ENCODE results near the gene FAM107B.
"Not testable (repeated sequence)": the region's sequence is repeated elsewhere in the genome, so short reads cannot be mapped to it uniquely, and the experiment has no call there.

The FAM107B gene

DNA sequence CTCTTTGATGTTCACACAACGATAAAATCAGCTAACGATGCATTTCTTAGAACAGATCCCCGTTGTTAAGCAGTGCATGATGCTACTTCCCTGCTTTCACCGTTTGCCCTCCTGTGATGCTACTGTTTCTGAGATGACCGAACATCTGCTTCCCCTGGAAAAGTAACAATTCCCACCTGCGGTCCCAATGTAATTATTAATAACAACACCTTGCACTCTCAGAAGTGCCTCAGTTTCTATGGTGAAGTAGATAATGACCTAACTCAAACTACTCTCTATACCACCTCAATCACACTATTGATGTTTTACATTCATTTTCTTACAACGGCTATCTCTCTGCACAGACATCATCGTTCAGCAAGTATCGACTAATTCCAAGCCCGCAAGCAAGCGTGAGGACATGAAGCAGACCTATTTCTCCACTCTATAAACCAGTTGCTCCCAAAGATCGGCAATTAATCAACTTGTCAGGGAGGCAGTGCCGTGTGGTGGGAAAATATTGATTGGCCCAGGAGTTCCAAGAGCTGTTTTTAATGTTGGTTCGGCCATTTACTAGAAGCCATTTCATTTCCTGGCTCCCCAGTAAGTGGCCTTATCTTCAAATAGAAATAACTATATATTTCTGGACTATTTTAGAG lies 42.7 kb downstream of the FAM107B start:
- DNase-seq, result peak; percentile 46

DNA sequence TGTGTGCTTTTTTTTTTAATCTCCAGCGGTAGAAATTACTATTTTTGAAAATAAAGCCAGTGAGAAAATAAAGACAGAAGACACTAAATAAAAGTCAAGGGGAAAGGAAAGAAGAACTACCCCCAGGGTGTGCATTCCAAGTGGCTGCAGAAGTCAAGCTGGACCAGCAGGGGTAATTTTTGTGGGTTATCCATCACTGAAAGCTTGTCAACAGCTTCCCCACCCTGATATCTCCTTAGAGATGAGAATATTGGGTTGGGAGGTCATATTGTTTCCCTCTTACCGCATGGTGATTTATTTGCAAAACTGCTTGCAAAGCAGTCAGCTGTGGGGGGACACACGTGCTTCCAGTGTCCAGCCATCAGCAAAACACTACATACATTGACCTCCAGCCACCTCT lies 46.4 kb downstream of the FAM107B start:
- no peak for DNase-seq

DNA sequence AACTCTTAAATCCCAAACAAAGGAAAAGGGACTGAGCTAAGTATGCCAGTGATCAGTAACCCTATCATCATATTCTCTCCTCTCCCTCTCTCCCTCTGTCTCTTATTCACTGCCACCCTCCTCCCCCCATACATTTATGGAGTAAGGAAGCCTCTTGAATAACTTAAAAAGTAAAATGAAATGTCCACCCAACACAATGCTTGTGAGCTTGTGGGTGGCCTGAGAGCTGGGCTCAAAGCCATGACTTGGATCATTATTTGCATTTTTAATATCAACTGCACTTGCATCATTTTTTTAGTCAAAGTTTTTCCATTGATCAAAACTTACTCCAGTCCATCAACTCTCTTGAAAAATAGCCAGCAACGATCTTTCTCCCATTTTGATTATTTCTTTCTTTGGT lies 46.8 kb downstream of the FAM107B start:
- DNase-seq, result no peak

DNA sequence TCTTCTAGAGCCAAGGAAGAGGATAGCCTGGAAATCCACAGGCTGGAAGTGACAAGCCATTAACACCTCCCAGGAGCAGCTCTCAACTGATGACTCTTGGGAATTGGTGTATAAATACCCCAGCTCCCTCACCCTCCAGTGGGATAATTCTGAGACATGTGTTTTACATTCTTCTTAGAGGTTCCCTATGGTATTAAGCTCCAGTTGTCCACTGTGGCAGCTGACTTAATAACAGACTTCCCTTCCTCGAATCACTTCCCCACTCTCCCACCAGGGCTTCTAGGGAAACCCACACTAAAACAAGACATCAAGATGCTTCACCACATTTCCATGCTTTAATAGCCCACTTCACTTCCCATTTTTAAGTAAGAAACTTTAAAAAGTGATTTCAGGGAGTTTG lies 47.2 kb downstream of the FAM107B start:
- no peak for DNase-seq

DNA sequence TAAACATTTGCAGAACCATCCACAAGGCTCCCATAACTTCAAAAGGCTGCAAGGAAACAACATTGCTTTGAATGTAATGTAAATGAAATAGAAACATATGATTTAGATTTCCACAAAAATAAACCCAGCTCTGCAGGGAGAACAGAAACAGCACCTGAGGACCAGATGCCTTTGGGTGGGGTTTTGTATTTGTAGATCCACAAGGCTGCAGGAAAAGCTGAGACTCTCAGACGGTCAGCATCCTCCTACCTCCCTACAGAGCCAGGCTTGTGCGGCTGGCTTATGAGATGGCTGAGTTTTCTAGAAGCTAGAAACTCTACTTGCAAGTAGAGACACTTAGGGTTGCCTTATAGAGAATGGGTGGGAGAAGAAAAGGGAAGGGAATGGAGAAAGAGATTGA lies 49.8 kb downstream of the FAM107B start:
- no peak for DNase-seq

DNA sequence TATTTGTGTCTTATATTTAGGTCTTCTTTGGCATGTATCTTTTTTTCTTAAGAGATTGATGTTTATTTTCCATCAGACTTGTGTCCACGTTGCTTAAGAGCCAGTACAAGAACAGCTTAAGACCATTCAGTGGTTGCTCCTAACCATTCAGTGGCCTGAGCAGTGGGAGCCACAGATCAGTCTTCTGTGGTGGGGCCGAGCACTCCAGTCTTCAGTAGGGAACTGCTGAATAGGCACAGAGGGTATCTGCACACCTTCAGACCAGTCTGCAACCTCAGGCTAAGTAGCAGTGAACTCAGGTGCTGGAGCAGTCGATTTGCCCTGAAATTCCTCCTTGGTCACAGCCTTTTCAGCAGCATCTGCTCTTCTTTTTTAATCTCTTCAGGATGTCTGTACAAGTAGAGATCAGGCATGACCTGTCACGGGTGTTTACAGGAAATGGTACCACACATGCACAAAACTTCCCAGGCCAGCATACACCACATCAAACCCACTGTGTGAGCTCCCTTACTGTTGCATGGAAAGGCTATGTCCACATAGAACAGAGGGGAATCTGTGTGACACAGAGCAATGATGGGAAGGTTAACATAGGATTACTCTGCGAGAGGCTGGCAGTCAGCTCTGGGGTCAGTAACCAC lies 51.5 kb downstream of the FAM107B start:
- no peak for DNase-seq

DNA sequence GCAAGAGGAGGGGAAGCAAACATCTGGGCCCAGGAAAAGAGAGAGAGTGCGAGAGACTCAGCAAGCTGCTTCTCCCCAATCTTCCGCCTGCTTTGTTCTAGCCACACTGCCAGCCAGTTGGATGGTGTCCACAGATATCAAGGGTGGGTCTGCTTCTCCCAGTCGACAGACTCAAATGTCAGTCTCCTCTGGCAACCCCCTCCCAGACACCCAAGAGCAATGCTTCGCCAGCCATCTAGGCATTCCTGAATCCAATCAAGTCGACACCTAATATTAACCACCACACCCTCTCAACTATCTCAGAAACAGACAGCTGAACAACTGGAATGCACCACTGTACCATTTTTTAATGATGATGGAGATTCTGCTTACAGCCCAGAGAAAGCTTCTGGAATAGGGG lies 57.1 kb downstream of the FAM107B start:
- DNase-seq, result no peak

DNA sequence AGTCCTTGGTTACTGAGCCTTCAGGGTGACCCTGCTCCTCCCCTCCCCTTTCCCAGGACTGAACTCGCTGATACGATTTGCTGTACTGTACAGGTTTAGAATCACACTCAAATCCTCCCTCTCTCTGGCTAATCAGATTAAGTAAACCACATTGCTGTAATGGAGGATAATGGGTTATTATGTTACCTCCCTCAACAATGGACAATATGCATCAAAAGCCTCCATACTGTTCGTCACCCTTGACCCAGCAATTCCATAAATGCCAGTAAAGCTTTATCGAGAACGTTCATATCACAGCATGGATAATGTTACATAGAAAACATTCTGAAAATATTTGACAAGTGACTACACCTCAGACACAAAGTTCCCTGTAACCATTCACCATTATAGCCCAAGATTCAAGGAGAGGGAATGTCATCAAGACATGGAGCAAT lies 61.7 kb downstream of the FAM107B start:
- no peak for DNase-seq

DNA sequence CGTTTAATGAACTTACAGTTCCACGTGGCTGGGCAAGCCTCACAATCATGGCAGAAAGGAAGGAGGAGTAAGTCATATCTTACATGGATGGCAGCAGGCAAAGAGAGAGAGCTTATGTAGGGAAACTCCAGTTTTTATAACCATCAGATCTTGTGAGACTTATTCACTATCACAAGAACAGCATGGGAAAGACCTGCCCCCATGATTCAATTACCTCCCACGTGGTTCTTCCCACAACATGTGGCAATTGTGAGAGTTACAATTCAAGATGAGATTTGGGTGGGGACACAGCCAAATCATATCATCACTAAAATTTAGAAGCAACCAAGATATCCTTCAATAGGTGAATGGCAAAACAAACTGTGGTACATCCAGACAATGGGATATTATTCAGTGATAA lies 65.4 kb downstream of the FAM107B start:
- DNase-seq, result not testable (repeated sequence)

DNA sequence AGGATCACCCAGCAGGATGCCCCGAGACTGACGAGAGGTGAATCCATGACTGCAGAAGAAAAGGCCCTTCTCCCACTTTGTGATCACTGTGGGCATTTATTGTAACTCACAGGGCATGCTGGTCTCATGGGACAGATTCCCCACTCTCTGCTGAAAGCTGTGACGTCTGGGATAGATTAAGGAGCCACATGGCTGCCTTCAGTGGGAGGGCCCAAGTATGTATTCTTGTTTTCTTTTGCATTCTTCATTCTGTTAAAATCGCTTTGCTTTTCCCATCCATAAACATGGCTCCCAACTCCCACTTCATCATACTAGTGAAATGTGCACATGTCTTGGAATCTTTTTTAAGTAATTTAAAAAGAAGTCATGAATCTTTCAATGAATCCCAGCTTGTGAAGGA lies 67.2 kb downstream of the FAM107B start:
- DNase-seq, result no peak

DNA sequence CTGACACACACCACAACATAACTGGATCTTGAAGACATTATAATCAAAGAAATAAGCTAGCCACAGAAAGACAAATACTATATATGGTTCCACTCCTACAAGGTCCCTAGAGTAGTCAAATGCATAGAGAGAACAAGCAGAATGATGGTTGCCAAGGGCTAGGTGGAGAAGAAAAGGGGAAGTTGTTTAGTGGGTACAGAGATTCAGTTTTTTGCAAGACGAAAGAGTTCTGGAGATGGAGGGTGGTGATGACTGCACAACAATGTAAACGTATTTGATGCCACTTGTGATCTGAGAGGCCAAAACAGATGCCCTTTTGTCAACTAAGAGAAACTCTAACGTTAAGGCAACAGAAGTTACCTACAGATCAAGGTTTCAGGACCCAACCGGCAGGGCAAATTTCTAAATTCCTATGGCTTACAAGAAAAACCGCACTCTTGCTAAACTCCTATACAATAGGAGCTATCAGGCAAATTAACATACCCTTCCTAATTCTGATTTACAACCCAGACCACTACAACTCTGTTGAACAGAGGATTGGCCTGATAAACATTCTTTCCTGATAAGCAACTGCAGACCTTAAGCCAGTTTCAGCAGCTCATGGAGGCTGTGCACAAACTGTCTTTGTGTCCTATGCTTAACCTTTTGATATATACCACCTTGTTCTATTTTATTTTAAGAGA lies 69.0 kb downstream of the FAM107B start:
- no peak for DNase-seq

DNA sequence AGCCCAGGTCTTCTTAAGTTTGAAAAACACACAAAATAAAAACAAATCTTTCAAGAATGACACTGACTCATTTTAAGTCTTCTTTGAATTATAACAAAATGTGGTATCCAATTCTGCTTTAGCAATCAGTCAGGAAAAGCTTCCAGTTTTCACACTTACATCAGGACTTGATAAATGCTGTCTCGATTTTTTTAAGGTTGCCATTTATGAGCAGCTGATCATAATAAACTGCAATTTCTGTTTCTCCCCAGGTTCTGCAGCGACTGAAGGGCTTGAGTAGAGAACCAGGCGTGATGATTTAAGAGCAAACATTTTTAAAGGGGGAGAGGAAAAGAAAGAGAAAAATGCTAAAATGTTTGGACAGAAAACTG lies 71.1 kb downstream of the FAM107B start:
- no peak for DNase-seq

DNA sequence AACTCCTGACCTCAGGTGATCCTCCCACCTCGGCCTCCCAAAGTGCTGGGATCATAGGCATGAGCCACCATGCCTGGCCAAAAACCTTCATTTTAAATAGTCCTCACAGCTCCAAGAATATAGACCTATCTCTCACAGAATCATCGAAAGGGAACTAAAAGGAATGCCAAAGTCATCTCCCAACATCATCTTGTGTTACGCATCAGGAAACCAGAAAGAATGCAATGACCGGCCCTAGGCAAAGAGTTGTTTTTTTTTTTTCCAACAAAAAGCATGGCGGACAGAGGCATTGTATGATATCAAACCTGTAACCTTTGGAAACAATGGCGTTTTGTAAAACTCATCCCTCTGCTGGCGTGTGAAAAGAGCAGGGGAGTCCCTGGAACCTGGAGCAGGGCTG lies 73.2 kb downstream of the FAM107B start:
- no peak for DNase-seq

DNA sequence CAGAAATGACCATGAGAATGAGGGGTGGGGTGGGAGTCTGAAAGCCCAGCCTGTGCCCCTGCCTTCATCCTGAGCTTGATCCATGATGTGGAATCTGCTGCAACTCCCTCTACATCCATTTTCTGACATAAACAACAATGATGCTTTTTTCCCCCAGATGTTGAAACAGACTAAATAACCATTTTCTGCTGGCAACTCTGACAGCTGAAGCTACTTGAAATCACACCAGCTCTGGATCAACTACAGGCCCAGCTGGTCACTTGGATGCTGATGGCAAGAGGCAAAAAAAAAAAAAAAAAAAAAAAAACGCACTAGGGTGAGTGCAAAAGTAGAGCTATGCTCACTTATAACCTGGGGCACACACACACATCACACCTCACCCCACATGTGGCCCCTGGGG lies 74.2 kb downstream of the FAM107B start:
- no peak for DNase-seq

DNA sequence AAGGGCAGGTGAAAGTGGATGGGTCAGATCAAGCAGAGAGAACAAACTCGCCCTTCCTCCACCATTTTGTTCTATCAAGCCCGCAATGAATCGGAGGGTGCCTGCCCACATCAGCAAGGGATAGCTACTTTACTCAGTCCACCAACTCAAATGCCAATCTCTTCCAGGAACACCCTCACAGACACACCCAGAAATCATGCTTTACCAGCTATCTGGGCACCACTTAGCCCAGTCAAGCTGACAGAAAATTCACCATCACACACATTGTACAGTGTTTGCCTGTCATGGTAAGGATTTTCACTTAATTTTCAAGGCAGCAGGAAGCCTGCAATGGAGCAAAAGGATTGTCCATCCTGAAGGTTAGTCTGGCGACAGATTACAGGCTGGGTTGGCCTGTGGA lies 75.2 kb downstream of the FAM107B start:
- no peak for DNase-seq

DNA sequence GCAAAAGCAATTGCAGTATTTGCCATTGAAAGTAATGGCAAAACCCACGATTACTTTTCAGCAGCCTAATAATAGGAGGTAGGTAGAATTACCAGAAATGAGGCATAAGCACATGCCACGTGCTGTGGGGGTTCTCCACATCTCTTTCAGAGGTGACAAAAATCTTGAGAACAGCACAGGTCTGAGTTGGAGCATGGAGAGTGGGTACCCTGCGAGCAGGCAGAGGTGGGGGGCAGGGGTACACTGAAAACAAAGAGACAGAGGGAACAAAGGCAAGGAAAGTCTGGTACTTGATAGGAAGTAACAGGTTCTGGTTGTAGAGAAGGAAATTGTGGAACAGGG lies 75.9 kb downstream of the FAM107B start:
- no peak for DNase-seq

DNA sequence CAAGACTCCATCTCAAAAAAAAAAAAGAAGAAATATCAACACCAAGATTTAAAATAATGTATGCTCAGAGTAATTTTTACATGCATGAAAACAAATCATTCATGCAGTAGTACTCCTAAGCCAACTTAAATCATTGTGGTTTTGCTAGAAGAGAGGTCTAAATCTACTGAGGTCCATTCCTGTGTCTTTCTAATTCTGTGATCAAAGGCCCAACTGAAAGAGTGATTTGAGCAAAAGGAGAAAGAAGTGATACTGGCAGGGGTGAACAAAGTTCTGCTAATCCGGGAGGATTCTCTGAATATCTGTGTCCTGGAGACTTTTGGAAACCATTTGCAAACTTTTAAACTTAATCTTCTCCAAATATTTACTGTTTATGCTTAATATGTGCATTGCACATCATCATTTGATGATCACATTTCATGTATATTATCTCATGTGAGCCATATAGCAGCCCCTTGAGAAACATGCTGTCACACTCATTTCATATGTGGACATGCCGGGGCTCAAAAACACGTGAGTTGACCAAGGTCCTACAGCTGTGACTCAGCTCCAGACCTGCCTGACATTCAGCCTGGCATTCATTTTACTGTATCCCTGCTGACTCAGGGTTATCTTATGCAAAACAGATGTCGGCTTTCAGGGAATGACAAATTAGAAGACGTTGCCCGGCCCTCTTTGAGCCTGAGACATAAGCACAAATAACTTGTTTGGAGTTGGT lies 76.4 kb downstream of the FAM107B start:
- no peak for DNase-seq

DNA sequence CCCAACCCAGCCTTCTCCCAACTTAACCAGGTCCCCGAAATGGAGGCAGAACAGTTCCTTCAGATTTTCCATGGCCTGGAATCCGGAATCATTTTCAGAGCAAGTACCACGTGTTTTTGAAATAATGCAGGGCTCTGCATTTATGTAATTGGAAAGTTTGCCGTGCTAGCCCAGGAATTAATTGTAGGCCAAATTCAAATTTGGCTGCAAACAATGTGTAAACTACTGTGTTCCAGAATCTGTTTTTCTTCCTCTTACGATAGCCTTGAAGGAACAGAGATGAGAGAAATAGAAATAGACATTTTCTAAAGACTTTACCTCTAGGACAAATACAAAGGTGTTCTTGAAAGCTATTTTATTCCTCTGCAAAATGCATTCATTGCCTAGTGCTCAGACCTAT lies 77.4 kb downstream of the FAM107B start:
- no peak for DNase-seq

DNA sequence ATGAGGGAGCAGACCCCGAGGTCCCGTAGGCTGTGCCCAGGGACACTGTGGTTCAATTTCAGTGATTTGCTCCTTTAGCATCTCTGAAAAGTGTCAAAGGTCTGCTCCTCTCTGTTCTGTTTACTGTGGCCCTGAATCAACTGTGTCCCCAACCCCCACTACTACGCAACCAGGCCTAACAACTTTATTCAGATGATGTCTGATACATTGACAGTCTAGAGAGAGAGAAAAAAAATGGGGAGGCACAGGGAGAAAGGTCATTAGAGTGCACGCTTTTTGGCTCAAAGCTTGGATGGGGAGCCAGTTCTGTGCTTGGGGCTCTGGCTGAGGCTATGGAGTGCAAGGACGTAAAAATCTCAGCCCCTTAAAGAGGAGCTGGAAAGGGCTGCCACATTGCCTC lies 77.9 kb downstream of the FAM107B start:
- no peak for DNase-seq

DNA sequence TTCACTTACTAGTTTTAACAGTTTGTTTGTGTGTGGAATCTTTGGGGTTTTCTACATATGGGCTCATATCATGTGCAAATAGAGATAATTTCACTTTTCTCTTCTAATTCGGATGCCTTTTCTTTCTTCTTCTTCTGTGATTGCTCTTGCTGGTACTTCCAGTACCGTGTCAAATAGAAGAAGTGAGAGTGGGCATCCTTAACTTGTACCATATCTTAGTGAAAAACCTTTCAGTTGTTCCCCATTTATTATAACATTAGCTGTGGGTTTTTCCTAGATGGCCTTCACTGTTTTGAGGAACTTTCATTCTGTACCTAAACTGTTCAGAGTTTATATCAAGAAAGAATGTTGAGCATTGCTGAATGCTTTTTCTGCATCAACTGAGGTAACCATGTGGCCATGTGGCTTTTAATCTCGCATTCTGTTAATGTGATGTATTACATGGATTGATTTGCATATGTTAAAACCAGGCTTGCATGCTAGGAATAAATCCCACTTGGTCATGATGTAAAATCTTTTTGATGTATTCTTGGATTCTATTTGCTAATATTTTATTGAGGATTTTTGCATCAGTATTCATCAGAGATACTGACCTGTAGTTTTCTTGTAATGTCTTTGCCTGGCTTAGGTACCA lies 78.7 kb downstream of the FAM107B start:
- DNase-seq, result no peak

DNA sequence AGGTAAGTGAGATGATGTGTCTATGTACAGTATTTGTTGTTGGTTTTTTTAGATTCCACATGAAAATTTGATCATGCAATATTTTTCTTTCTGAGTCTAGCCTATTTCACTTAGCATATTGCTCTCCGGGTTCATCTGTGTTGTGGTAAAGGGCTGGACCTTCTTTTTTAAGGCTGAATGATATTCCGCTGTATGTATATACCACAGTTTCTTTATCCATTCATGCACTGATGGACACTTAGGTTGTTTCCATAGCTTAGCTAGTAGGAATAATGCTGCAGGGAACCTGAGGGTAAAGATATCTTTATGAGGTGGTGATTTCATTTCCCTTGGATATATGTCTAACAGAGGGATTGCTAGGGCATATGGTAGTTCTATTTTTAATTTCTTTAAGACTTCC lies 80.8 kb downstream of the FAM107B start:
- no peak for DNase-seq

DNA sequence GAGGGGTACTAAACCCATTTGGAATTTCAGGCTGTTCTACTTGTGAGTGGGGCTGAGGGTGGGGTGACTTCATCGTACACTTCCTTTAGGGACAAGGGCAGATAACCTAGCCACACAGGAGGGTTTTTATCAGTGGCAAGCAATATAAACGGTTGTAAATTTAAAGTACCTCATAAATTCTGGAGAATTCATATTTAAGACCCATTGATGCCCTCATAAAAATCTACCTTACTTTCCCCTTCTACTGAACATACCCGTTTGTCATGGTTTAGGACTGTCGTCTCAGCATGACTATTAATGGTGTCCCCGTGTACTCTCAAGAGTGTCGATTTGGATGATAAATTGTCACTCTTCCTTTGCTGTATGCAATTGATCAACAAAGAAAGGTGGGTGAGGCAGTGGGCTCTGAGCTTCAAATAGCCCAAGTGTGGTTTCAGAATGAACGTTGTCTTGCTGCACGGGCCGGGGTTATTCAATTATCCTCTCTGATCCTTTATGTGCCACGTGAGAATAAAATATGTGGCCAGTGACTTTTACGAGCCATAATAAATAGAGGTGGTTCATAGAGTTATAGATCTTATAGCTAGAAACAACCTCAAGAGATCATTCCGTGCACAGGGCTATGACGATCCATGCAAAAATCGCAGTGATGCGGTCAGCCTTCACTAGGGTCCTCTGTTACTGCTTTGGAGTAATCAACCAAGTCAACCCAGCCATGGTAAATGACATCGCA lies 82.2 kb downstream of the FAM107B start:
- no peak for DNase-seq

DNA sequence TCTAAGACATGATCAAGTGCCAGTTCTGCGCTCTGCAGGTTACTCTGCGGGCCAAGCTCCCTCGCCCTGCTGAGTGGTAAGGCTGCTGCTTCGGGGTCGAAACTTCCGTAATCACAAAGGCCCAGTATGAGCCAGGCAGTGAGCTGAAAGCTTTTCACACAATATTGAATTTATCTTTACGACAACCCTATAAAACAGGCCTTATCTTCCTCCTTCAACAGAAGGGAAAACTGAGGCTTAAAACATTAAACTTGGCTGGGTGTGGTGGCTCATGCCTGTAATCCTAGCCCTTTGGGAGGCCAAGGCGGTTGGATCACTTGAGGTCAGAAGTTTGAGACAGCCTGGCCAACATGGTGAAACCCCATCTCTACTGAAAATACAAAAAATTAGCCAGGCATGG lies 83.3 kb downstream of the FAM107B start:
- DNase-seq, result no peak
